GM12878 (cell line): ENCODE measurements around the gene TOX2. TPM values are rescaled to one million over a fixed set of nuclear protein-coding genes. Genes with fewer than 3 reads are reported as not detected.

Experiments
- ATAC-seq: fragments of 200-7000 bp; cut with Tn5 transposase; 3 replicates; pipeline ENCODE4 v1.9.1; 2020; ENCODE audit warnings: mild to moderate bottlenecking, moderate library complexity
- BruUV-seq: library from RNA; stranded (reverse); fragments of 400-500 nt; replicated peaks from 2 replicates; lab custom pipeline; 2021; lab: Mats Ljungman, UMichigan
- CTCF ChIA-PET: fragments of 300-600 bp; sonication (Branson Sonifier 250); formaldehyde crosslinking; extraction: SDS; loops from one replicate; lab custom pipeline; 2021; ENCODE audit warnings: inconsistent platforms; lab: Yijun Ruan, JAX
- POLR2A ChIA-PET: fragments of 350-600 bp; formaldehyde crosslinking; extraction: SDS; loops from one replicate; lab custom pipeline; 2021; ENCODE audit warnings: inconsistent platforms; lab: Charles Lee
- RAD21 ChIA-PET: fragments of 300-600 bp; sonication (Branson Sonifier 250); formaldehyde crosslinking; loops from one replicate; lab custom pipeline; 2023; ENCODE audit warnings: antibody characterized with exemption; ENCODE audit not compliant: unreplicated experiment; lab: Charles Lee
- SMC1A ChIA-PET: fragments of 300-600 bp; sonication (Branson Sonifier 250); formaldehyde crosslinking; loops from one replicate; lab custom pipeline; 2023; ENCODE audit not compliant: unreplicated experiment, uncharacterized antibody; lab: Charles Lee
- DNase-seq: peaks from one replicate; pipeline ENCODE4 v3.0.0-alpha.2; 2011; ENCODE audit warnings: low read depth, low spot score
- FAIRE-seq: peaks from 3 replicates; lab custom pipeline; 2011; peaks lifted over from hg19 to GRCh38; lab: Jason Lieb, UNC
- H2AFZ ChIP-seq: 2 replicates; pipeline ENCODE4 v1.6.0; 2011; ENCODE audit warnings: low read depth, low read length, control low read depth; ENCODE audit not compliant: control insufficient read depth
- H3K27ac ChIP-seq: 2 replicates; pipeline ENCODE4 v1.5.1; 2011; ENCODE audit warnings: control low read depth; ENCODE audit not compliant: control insufficient read depth, insufficient read depth
- H3K27me3 ChIP-seq, 2 experiments: replicated peaks in 1 of 2; 2 replicates each; pipeline versions ENCODE4 v1.6.0 to v1.6.1; 2011; ENCODE audit warnings: low read length in 1 of 2; ENCODE audit not compliant: control insufficient read depth in 2 of 2, insufficient read depth in 2 of 2
- H3K36me3 ChIP-seq, 2 experiments: 2 replicates each; pipeline ENCODE4 v1.5.1; 2011; ENCODE audit warnings: low read length in 1 of 2; ENCODE audit not compliant: control insufficient read depth in 2 of 2, insufficient read depth in 2 of 2
- H3K4me1 ChIP-seq: 2 replicates; pipeline ENCODE4 v1.6.1; 2011; ENCODE audit warnings: mild to moderate bottlenecking, low read length, moderate library complexity, mixed read lengths; ENCODE audit not compliant: control insufficient read depth, insufficient read depth
- H3K4me2 ChIP-seq: 2 replicates; pipeline ENCODE4 v1.6.0; 2011; ENCODE audit warnings: control low read depth; ENCODE audit not compliant: control insufficient read depth, insufficient read depth
- H3K4me3 ChIP-seq: fragments of 200-600 bp; sonication (generic); 2 replicates; pipeline ENCODE4 v1.5.1; 2016
- H3K79me2 ChIP-seq: 2 replicates; pipeline ENCODE4 v1.6.0; 2011; ENCODE audit warnings: low read length; ENCODE audit not compliant: control insufficient read depth, insufficient read depth
- H3K9ac ChIP-seq: 2 replicates; pipeline ENCODE4 v1.8.0; 2011; ENCODE audit warnings: low read length, control low read depth, mixed read lengths; ENCODE audit not compliant: control insufficient read depth, insufficient read depth
- H3K9me3 ChIP-seq: replicated peaks from 3 replicates; pipeline ENCODE4 v1.5.1; 2011; ENCODE audit warnings: mild to moderate bottlenecking, low read length; ENCODE audit not compliant: control insufficient read depth, insufficient read depth
- H4K20me1 ChIP-seq: 2 replicates; pipeline ENCODE4 v1.6.0; 2011; ENCODE audit not compliant: control insufficient read depth, insufficient read depth
- ATF3 ChIP-seq: IDR thresholded peaks from 2 replicates; pipeline ENCODE4 v1.6.1; 2011; ENCODE audit warnings: low read depth, mild to moderate bottlenecking, low read length, moderate library complexity, borderline replicate concordance; ENCODE audit errors: extremely low read depth
- CTCF ChIP-seq, 3 experiments: IDR thresholded peaks in 2 of 3; conservative IDR thresholded peaks in 1 of 3; 2 replicates each; pipeline ENCODE4 v1.5.1; 2011; ENCODE audit warnings: low read depth in 3 of 3, low read length in 3 of 3, mild to moderate bottlenecking in 3 of 3, control low read depth in 2 of 3, moderate library complexity in 2 of 3, inconsistent platforms in 1 of 3, mixed read lengths in 1 of 3; ENCODE audit not compliant: control insufficient read depth in 2 of 3, insufficient read depth in 1 of 3; ENCODE audit errors: extremely low read depth in 1 of 3
- FOXM1 ChIP-seq: IDR thresholded peaks from 2 replicates; pipeline ENCODE4 v1.6.1; 2012; ENCODE audit warnings: low read depth, mild to moderate bottlenecking, inconsistent platforms, low read length, moderate library complexity
- PBX3 ChIP-seq: IDR thresholded peaks from 2 replicates; pipeline ENCODE4 v1.6.1; 2011; ENCODE audit warnings: mild to moderate bottlenecking, low read depth, low read length, moderate library complexity; ENCODE audit not compliant: insufficient replicate concordance
- SIX5 ChIP-seq: IDR thresholded peaks from 2 replicates; pipeline ENCODE4 v1.6.1; 2011; ENCODE audit warnings: mild to moderate bottlenecking, low read depth, low read length, moderate library complexity; ENCODE audit not compliant: severe bottlenecking
- SMC3 ChIP-seq: IDR thresholded peaks from 2 replicates; pipeline ENCODE4 v1.6.1; 2011; ENCODE audit warnings: low read length, improper control_type of control experiment, borderline replicate concordance
- SP1 ChIP-seq: IDR thresholded peaks from one replicate; pipeline ENCODE4 v1.6.1; 2011; ENCODE audit warnings: low read depth, low read length
- STAT3 ChIP-seq: IDR thresholded peaks from 2 replicates; pipeline ENCODE4 v1.6.1; 2011; ENCODE audit warnings: low read depth, low read length, improper control_type of control experiment
- TCF7 ChIP-seq: IDR thresholded peaks from 2 replicates; pipeline ENCODE4 v1.6.1; 2014; ENCODE audit warnings: antibody characterized with exemption, borderline replicate concordance
- ZBTB11 ChIP-seq: fragments of 450-650 bp; formaldehyde crosslinking; IDR thresholded peaks from 2 replicates; pipeline ENCODE4 v1.5.0; 2022; ENCODE audit warnings: mild to moderate bottlenecking, missing genetic modification characterization
- ZNF622 ChIP-seq: fragments of 450-650 bp; IDR thresholded peaks from 2 replicates; pipeline ENCODE4 v1.6.1; 2017; ENCODE audit warnings: mild to moderate bottlenecking, inconsistent platforms
- ZSCAN29 ChIP-seq: fragments of 450-650 bp; IDR thresholded peaks from 2 replicates; pipeline ENCODE4 v1.6.1; 2017; ENCODE audit warnings: mild to moderate bottlenecking, moderate library complexity
- WGBS: methylation state at CpG from one replicate; pipeline ENCODE4 v1.1.6; 2016; ENCODE audit warnings: low lambda C conversion rate; ENCODE audit not compliant: insufficient replicate concordance, insufficient coverage; ENCODE audit errors: missing lambda C conversion rate; 5-methylcytosine and 5-hydroxymethylcytosine counted together
- in situ Hi-C: fragments of 300-500 bp; cut with MboI; formaldehyde crosslinking; loops from 9 replicates; pipeline ENCODE4 v1.14.3; 2018; ENCODE audit warnings: mixed read lengths
- intact Hi-C: fragments of 100-400 bp; cut with micrococcal nuclease; formaldehyde crosslinking; loops from one replicate; pipeline ENCODE4 v1.14.2; 2022; ENCODE audit not compliant: unreplicated experiment
- polyA plus RNA-seq, 11 experiments: library from polyadenylated mRNA; depleted of rRNA in 4 of 11; unstranded in 6 of 11; stranded (reverse) in 5 of 11; fragments of >200 nt; fragmentation: Nextera tagmentation in 4 of 11; fragmentation: Illumina TruSeq in 1 of 11; extraction: Ambion mirVana in 4 of 11; extraction: Trizol in 1 of 11; gene quantifications; 1 replicate in 1 of 11; 2 replicates in 10 of 11; pipeline versions ENCODE4 v1.2.1 to v1.2.3, GENCODE V29; 2011 to 2016; ENCODE audit warnings: inconsistent platforms in 2 of 11, missing spikeins in 2 of 11, low read depth in 1 of 11
- total RNA-seq, 4 experiments: library from RNA; depleted of rRNA in 3 of 4; stranded (reverse); fragments of >200 nt in 3 of 4; fragmentation: Illumina TruSeq in 1 of 4; extraction: Trizol in 1 of 4; gene quantifications; 2 replicates each; pipeline versions ENCODE4 v1.2.1 to v1.2.3, GENCODE V29; 2013 to 2021

Gene TOX2
- total and polyA plus RNA-seq, 10 of the 15 experiments (the other 5 are each of a cell fraction or from before 2014, with no cell fraction given): 2.6 to 40.5 (median 7.9) TPM

GRCh38 chr20:43906505-43907034 lies 8.1 kb upstream of the TOX2 start (continued):
- TF ChIP-seq CTCF (IDR thresholded peaks at IDR 0.05 in 2 of 3, conservative IDR thresholded peaks at IDR 0.05 in 1 of 3; ENCODE audit: control insufficient read depth in 2 of 3, extremely low read depth in 1 of 3, insufficient read depth in 1 of 3, low read depth in 3 of 3, low read length in 3 of 3): no peak
- no peak for TF ChIP-seq FOXM1
- TF ChIP-seq SP1: no peak

GRCh38 chr20:43909211-43909610 lies 5.4 kb upstream of the TOX2 start:
- Histone ChIP-seq H4K20me1 (no peaks in the 10 kb centered on the region), H2AFZ (no peak overlapping the region), H3K36me3 (no peaks in the 10 kb centered on the region), H3K9me3 (peaks cover 13% of the 10 kb centered on the region), H3K4me3 (no peak overlapping the region), H3K79me2 (no peaks in the 10 kb centered on the region), H3K4me1 (no peaks in the 10 kb centered on the region), H3K4me2 (no peak overlapping the region), H3K27ac (no peak overlapping the region), H3K9ac (no peak overlapping the region), H3K27me3 (no peaks in the 10 kb centered on the region)
- WGBS: 81% methylated on average over 3 of the region's 3 CpGs
- no TSS peak for BruUV-seq
- ChIA-PET POLR2A (interaction anchor here (0.5 to 0.6 kb wide), 2 partner anchors 92 to 114 kb away, joined by 3 to 4 read pairs; no protein-coding TSS in a partner anchor), CTCF (interaction anchor here (0.6 to 1.5 kb wide), 3 partner anchors 9 to 69 kb away, joined by 3 to 6 read pairs (median 3); no protein-coding TSS in a partner anchor), RAD21 (interaction anchor here (1.1 kb wide), 1 partner anchor 55 kb away, joined by 3 read pairs; no protein-coding TSS in a partner anchor), SMC1A (interaction anchor here (1.3 to 2.4 kb wide), 2 partner anchors 69 to 158 kb away, joined by 3 to 8 read pairs; no protein-coding TSS in a partner anchor)
- FAIRE-seq: no peak
- in situ Hi-C loops (no loop called here), intact Hi-C loops (no loop called here)
- TF ChIP-seq STAT3 (no peak), ZNF622 (no peak), PBX3 (no peak), SP1 (no peak), ATF3 (no peak), ZSCAN29 (no peak), SIX5 (no peak), ZBTB11 (no peak), SMC3 (no peak), TCF7 (no peak)
- no peak for DNase-seq
- no peak for ATAC-seq
